BLaER1 (cell line): ENCODE results near the gene TRAF7.
A peak's percentile ranks its signal among the peaks of the same experiment; 100 is the strongest.

ENCODE experiments used
- H3K27ac ChIP-seq: shearing (Covaris generic); formaldehyde crosslinking; 2 replicates; pipeline ENCODE4 v1.8.1; 2022
- H3K27me3 ChIP-seq: shearing (Covaris generic); formaldehyde crosslinking; 2 replicates; pipeline ENCODE4 v1.8.1; 2022
- H3K36me3 ChIP-seq: shearing (Covaris generic); formaldehyde crosslinking; 2 replicates; pipeline ENCODE4 v1.8.1; 2022
- H3K4me1 ChIP-seq: shearing (Covaris generic); formaldehyde crosslinking; 2 replicates; pipeline ENCODE4 v1.8.1; 2022
- H3K4me2 ChIP-seq: shearing (Covaris generic); formaldehyde crosslinking; 2 replicates; pipeline ENCODE4 v1.8.1; 2022
- H3K4me3 ChIP-seq: shearing (Covaris generic); formaldehyde crosslinking; 2 replicates; pipeline ENCODE4 v1.8.1; 2022
- H3K9ac ChIP-seq: shearing (Covaris generic); formaldehyde crosslinking; 2 replicates; pipeline ENCODE4 v1.8.1; 2022
- H3K9me3 ChIP-seq: shearing (Covaris generic); formaldehyde crosslinking; 2 replicates; pipeline ENCODE4 v1.8.1; 2022
- H4K20me1 ChIP-seq: shearing (Covaris generic); formaldehyde crosslinking; 2 replicates; pipeline ENCODE4 v1.8.1; 2022
- Cebpa-rat ChIP-seq: shearing (Covaris generic); IDR thresholded peaks from 2 replicates; pipeline ENCODE4 v1.8.1; 2022

Gene TRAF7

GRCh38 chr16:2161911-2162310 lies 6.3 kb downstream of the TRAF7 start:
- H3K4me3 ChIP-seq = peak overlapping the region; percentile 26; the same call in 1 of the 2 replicates
- TF ChIP-seq Cebpa-rat = no peak
- peaks cover 91% of the 10 kb centered on the region for H4K20me1 ChIP-seq
- peak overlapping the region; percentile 98 for H3K4me2 ChIP-seq
- H3K27me3 ChIP-seq = no peaks in the 10 kb centered on the region
- H3K36me3 ChIP-seq = peaks cover 60% of the 10 kb centered on the region
- H3K27ac ChIP-seq = peak overlapping the region; percentile 87
- H3K9me3 ChIP-seq = peaks cover 16% of the 10 kb centered on the region; the same call in 1 of the 2 replicates
- peak overlapping the region; percentile 60 for H3K9ac ChIP-seq
- peaks cover 63% of the 10 kb centered on the region for H3K4me1 ChIP-seq

GRCh38 chr16:2162676-2163118 lies 7.1 kb downstream of the TRAF7 start:
- Histone ChIP-seq H3K9me3 (peaks cover 16% of the 10 kb centered on the region; the same call in 1 of the 2 replicates), H3K27ac (peak overlapping the region; percentile 87), H3K9ac (no peak overlapping the region), H3K4me3 (no peak overlapping the region), H3K4me1 (peaks cover 62% of the 10 kb centered on the region), H3K4me2 (peak overlapping the region; percentile 98), H3K27me3 (no peaks in the 10 kb centered on the region), H4K20me1 (peaks cover 91% of the 10 kb centered on the region), H3K36me3 (peaks cover 66% of the 10 kb centered on the region)
- TF ChIP-seq Cebpa-rat = no peak

GRCh38 chr16:2163211-2163881 lies 7.8 kb downstream of the TRAF7 start:
- Histone ChIP-seq H3K27ac (peak overlapping the region; percentile 87), H3K36me3 (peaks cover 66% of the 10 kb centered on the region), H3K4me1 (peaks cover 62% of the 10 kb centered on the region), H3K9me3 (peaks cover 16% of the 10 kb centered on the region; the same call in 1 of the 2 replicates), H3K9ac (no peak overlapping the region), H3K27me3 (no peaks in the 10 kb centered on the region), H4K20me1 (peaks cover 91% of the 10 kb centered on the region), H3K4me3 (no peak overlapping the region), H3K4me2 (no peak overlapping the region)
- no peak for TF ChIP-seq Cebpa-rat

GRCh38 chr16:2165861-2166260 lies 10.3 kb downstream of the TRAF7 start:
- no peak overlapping the region for H3K4me2 ChIP-seq
- no peak overlapping the region for H3K9ac ChIP-seq
- peaks cover 16% of the 10 kb centered on the region; the same call in 1 of the 2 replicates for H3K9me3 ChIP-seq
- H3K4me3 ChIP-seq = no peak overlapping the region
- no peak overlapping the region for H3K27ac ChIP-seq
- TF ChIP-seq Cebpa-rat = no peak
- peaks cover 68% of the 10 kb centered on the region for H3K36me3 ChIP-seq
- no peaks in the 10 kb centered on the region for H3K27me3 ChIP-seq
- H3K4me1 ChIP-seq = peaks cover 63% of the 10 kb centered on the region
- peaks cover 89% of the 10 kb centered on the region for H4K20me1 ChIP-seq

GRCh38 chr16:2166263-2167067 lies 10.9 kb downstream of the TRAF7 start:
- Histone ChIP-seq H3K27me3 (no peaks in the 10 kb centered on the region), H3K4me3 (no peak overlapping the region), H3K36me3 (peaks cover 75% of the 10 kb centered on the region), H3K4me2 (no peak overlapping the region), H3K4me1 (peaks cover 64% of the 10 kb centered on the region), H3K27ac (no peak overlapping the region), H3K9ac (no peak overlapping the region), H3K9me3 (peaks cover 16% of the 10 kb centered on the region; the same call in 1 of the 2 replicates), H4K20me1 (peaks cover 90% of the 10 kb centered on the region)
- no peak for TF ChIP-seq Cebpa-rat

- Histone ChIP-seq H3K4me1 (peaks cover 64% of the 10 kb centered on the region), H3K27me3 (no peaks in the 10 kb centered on the region), H3K36me3 (peaks cover 78% of the 10 kb centered on the region), H4K20me1 (peaks cover 86% of the 10 kb centered on the region), H3K4me3 (no peak overlapping the region), H3K27ac (0 out of 2 replicates have a peak overlapping the region, but pooled peaks have one; percentile 92), H3K4me2 (no peak overlapping the region), H3K9me3 (peaks cover 16% of the 10 kb centered on the region; the same call in 1 of the 2 replicates), H3K9ac (peak overlapping the region; percentile 80; the same call in 1 of the 2 replicates)
- TF ChIP-seq Cebpa-rat = no peak
These were observed 11.6 kb downstream of the TRAF7 start for GRCh38 chr16:2167068-2167638.

- Histone ChIP-seq H3K9me3 (no peaks in the 10 kb centered on the region; the same call in 1 of the 2 replicates), H3K4me1 (peaks cover 50% of the 10 kb centered on the region), H3K27me3 (no peaks in the 10 kb centered on the region), H3K9ac (peak overlapping the region; percentile 80), H3K27ac (peak overlapping the region; percentile 92), H3K4me3 (peak overlapping the region; percentile 64), H3K36me3 (peaks cover 78% of the 10 kb centered on the region), H4K20me1 (peaks cover 61% of the 10 kb centered on the region), H3K4me2 (peak overlapping the region; percentile 95)
- no peak for TF ChIP-seq Cebpa-rat
These were observed 14.5 kb downstream of the TRAF7 start for GRCh38 chr16:2170080-2170479.

- peak overlapping the region; percentile 80 for H3K9ac ChIP-seq
- no peaks in the 10 kb centered on the region for H3K9me3 ChIP-seq
- no peak for TF ChIP-seq Cebpa-rat
- H3K27ac ChIP-seq = peak overlapping the region; percentile 92
- H3K27me3 ChIP-seq = no peaks in the 10 kb centered on the region
- H3K4me1 ChIP-seq = peaks cover 50% of the 10 kb centered on the region
- H3K4me3 ChIP-seq = peak overlapping the region; percentile 64
- H4K20me1 ChIP-seq = peaks cover 54% of the 10 kb centered on the region
- peak overlapping the region; percentile 95 for H3K4me2 ChIP-seq
- peaks cover 78% of the 10 kb centered on the region for H3K36me3 ChIP-seq
These were observed 15.2 kb downstream of the TRAF7 start for GRCh38 chr16:2170587-2171435.
